Body of pancreas (tissue), 4 donors: ENCODE results near the gene MED12L. TPM values are rescaled to one million over a fixed set of nuclear protein-coding genes. Genes with fewer than 3 reads are reported as not detected.

Source experiments
- ATAC-seq: fragments of 150-250 bp; one replicate; pipeline ENCODE4 v1.9.1; 2016
- DNase-seq, 4 donors: peaks; one replicate each; pipeline ENCODE4 v3.0.0-alpha.2; 2019
- H3K27ac ChIP-seq, 4 donors: fragments of 200-600 bp; sonication (generic); 1 replicate in 3 of 4; 2 replicates in 1 of 4; pipeline versions ENCODE4 v1.5.1 to v1.6.1; 2016 to 2019; ENCODE audit warnings: mild to moderate bottlenecking in 1 of 4, mixed read lengths in 1 of 4, moderate library complexity in 1 of 4
- H3K27me3 ChIP-seq, 2 donors: fragments of 200-600 bp; sonication (generic); one replicate each; pipeline ENCODE4 v1.6.0; 2016; ENCODE audit warnings: mild to moderate bottlenecking in 1 of 2
- H3K36me3 ChIP-seq, 2 donors: fragments of 200-600 bp; sonication (generic); replicated peaks in 1 of 2; 2 replicates each; pipeline ENCODE4 v1.5.1; 2016; ENCODE audit warnings: low read depth in 2 of 2; ENCODE audit not compliant: insufficient read depth in 1 of 2
- H3K4me1 ChIP-seq: fragments of 200-600 bp; sonication (generic); one replicate; pipeline ENCODE4 v1.6.0; 2016
- H3K4me3 ChIP-seq, 2 donors: fragments of 200-600 bp; sonication (generic); 1 replicate in 1 of 2; 2 replicates in 1 of 2; pipeline ENCODE4 v1.5.1; 2016 to 2019
- H3K9me3 ChIP-seq, 3 donors: fragments of 200-600 bp; sonication (generic); 1 replicate in 2 of 3; 2 replicates in 1 of 3; pipeline ENCODE4 v1.5.1; 2016
- CTCF ChIP-seq, 7 experiments: fragments of 450-650 bp in 4 of 7; fragments of 200-600 bp in 3 of 7; sonication (generic) in 3 of 7; IDR thresholded peaks; one replicate each; pipeline ENCODE4 v1.5.1; 2016 to 2019; ENCODE audit warnings: antibody characterized with exemption in 7 of 7
- POLR2A ChIP-seq, 3 donors: fragments of 450-650 bp; IDR thresholded peaks; one replicate each; pipeline ENCODE4 v1.6.1; 2016; ENCODE audit warnings: antibody characterized with exemption in 3 of 3, mild to moderate bottlenecking in 2 of 3
- WGBS, 2 donors: methylation state at CpG; one replicate each; pipeline ENCODE4 v1.1.5; 2017; 5-methylcytosine and 5-hydroxymethylcytosine counted together
- intact Hi-C: fragments of 100-400 bp; cut with DNase I; formaldehyde crosslinking; loops from one replicate; pipeline ENCODE4 v1.15.1; 2023
- total RNA-seq, 2 donors: library from RNA; depleted of rRNA; stranded (reverse); fragments of >200 nt; gene quantifications; one replicate each; pipeline ENCODE4 v1.1.0, GENCODE V29; 2016

Gene MED12L
- total RNA-seq, 2 donors from 2014 or later, result 0.33 to 0.78 TPM

- Histone ChIP-seq H3K4me3 (no peak overlapping the region), H3K27ac (no peak overlapping the region), H3K4me1 (no peaks in the 10 kb centered on the region), H3K27me3 (no peaks in the 10 kb centered on the region), H3K36me3 (no peaks in the 10 kb centered on the region), H3K9me3 (no peaks in the 10 kb centered on the region)
- DNase-seq (no peak), ATAC-seq (no peak)
- TF ChIP-seq POLR2A (IDR thresholded peaks at IDR 0.05), result no peak
- no peak for TF ChIP-seq CTCF (IDR thresholded peaks at IDR 0.05)
- 75 to 83% methylated on average over 7 of the region's 7 CpGs for WGBS, 2 donors
- intact Hi-C loops, result no loop called here
Observed at GRCh38 chr3:151318991-151319390, 233.5 kb downstream of the MED12L start.

DNA sequence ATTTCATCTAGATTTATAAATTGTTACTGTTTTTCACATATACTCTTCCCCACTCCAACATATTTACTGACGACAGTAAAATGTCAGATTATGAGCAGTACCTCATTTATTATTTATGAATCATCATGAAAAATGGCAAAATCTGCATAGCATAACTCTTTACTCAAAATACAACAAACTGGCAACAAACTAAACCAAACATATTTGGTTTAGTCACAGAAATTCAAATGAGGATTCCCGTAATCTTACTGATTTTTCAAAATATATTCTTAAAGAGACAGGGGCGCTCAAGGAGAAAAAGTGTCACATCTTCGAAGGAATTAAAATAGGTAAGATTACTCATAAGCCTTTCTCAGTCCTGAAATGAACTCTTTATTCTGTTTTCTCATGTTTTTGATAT is 234.2 kb downstream of the MED12L start:
- Histone ChIP-seq H3K27ac (no peak overlapping the region), H3K9me3 (no peaks in the 10 kb centered on the region), H3K27me3 (no peaks in the 10 kb centered on the region), H3K36me3 (no peaks in the 10 kb centered on the region), H3K4me1 (no peaks in the 10 kb centered on the region), H3K4me3 (no peak overlapping the region)
- no peak for DNase-seq
- TF ChIP-seq CTCF (IDR thresholded peaks at IDR 0.05) (no peak), POLR2A (IDR thresholded peaks at IDR 0.05) (no peak)
- intact Hi-C loops, result no loop called here
- ATAC-seq, result no peak
- WGBS, 2 donors, result 84 to 85% methylated on average over 4 of the region's 4 CpGs

GRCh38 chr3:151320131-151320530 is 234.7 kb downstream of the MED12L start:
- WGBS, 2 donors, result 67 to 71% methylated on average over 2 of the region's 2 CpGs
- no peak for ATAC-seq
- Histone ChIP-seq H3K27ac (no peak overlapping the region), H3K9me3 (no peaks in the 10 kb centered on the region), H3K4me3 (no peak overlapping the region), H3K4me1 (no peaks in the 10 kb centered on the region), H3K27me3 (no peaks in the 10 kb centered on the region), H3K36me3 (no peaks in the 10 kb centered on the region)
- DNase-seq, result no peak
- intact Hi-C loops, result no loop called here
- TF ChIP-seq POLR2A (IDR thresholded peaks at IDR 0.05) (no peak), CTCF (IDR thresholded peaks at IDR 0.05) (no peak)

GRCh38 chr3:151321526-151321925 is 236.1 kb downstream of the MED12L start:
- H3K27ac ChIP-seq, result no peak overlapping the region
- no peaks in the 10 kb centered on the region for H3K4me1 ChIP-seq
- no peak overlapping the region for H3K4me3 ChIP-seq
- no peaks in the 10 kb centered on the region for H3K9me3 ChIP-seq
- no peaks in the 10 kb centered on the region for H3K27me3 ChIP-seq
- TF ChIP-seq CTCF (IDR thresholded peaks at IDR 0.05), result no peak
- no peak for TF ChIP-seq POLR2A (IDR thresholded peaks at IDR 0.05)
- no peak for DNase-seq
- no peak for ATAC-seq
- intact Hi-C loops, result no loop called here
- 57 to 68% methylated on average over 1 of the region's 1 CpG for WGBS, 2 donors
- H3K36me3 ChIP-seq, result no peaks in the 10 kb centered on the region

DNA sequence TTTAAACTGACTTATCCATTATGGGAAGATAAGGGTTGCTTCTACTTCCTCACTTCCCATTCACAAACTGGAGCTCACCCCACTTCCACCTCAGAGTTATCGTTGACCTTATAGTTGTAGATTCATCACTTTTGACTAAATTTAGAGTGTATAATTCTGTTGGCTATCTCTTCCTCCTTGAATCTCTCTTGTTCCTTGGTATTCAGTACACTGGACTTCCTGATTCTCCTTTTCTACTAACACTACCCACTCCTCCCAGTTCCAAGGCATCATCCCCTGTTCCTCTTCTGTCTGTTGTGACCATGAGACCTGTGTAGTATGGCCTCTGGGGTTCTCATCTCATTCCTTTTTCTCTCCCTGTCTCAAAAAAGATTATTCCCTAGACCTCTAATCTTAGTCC is 237.0 kb downstream of the MED12L start:
- no peak overlapping the region for H3K4me3 ChIP-seq
- no peaks in the 10 kb centered on the region for H3K36me3 ChIP-seq
- TF ChIP-seq POLR2A (IDR thresholded peaks at IDR 0.05) (no peak), CTCF (IDR thresholded peaks at IDR 0.05) (no peak)
- no peaks in the 10 kb centered on the region for H3K4me1 ChIP-seq
- no peaks in the 10 kb centered on the region for H3K9me3 ChIP-seq
- DNase-seq (no peak), ATAC-seq (no peak)
- H3K27me3 ChIP-seq, result no peaks in the 10 kb centered on the region
- intact Hi-C loops, result no loop called here
- H3K27ac ChIP-seq, result no peak overlapping the region
- whole genome bisulfite sequencing, 2 donors, result 77 to 92% methylated on average over 1 of the region's 1 CpG
